Smooth muscle cell of the pulmonary artery (primary cell): ENCODE data around the gene CD274. TPM values are rescaled to one million over a fixed set of nuclear protein-coding genes. Genes with fewer than 3 reads are reported as not detected.

Experiments used
- total RNA-seq: library from RNA; depleted of rRNA; stranded (reverse); fragments of >200 nt; gene quantifications from 2 replicates; pipeline ENCODE4 v1.2.3, GENCODE V29; 2014

Gene CD274
- total RNA-seq: 4.8 and 8.8 TPM in 2 replicates

DNA sequence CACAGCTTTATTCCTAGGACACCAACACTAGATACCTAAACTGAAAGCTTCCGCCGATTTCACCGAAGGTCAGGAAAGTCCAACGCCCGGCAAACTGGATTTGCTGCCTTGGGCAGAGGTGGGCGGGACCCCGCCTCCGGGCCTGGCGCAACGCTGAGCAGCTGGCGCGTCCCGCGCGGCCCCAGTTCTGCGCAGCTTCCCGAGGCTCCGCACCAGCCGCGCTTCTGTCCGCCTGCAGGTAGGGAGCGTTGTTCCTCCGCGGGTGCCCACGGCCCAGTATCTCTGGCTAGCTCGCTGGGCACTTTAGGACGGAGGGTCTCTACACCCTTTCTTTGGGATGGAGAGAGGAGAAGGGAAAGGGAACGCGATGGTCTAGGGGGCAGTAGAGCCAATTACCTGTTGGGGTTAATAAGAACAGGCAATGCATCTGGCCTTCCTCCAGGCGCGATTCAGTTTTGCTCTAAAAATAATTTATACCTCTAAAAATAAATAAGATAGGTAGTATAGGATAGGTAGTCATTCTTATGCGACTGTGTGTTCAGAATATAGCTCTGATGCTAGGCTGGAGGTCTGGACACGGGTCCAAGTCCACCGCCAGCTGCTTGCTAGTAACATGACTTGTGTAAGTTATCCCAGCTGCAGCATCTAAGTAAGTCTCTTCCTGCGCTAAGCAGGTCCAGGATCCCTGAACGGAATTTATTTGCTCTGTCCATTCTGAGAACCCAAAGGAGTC, at the start of gene CD274:
Gene CD274, plus strand, starts transcription at position 184 of the 733 bp plus-strand sequence. CDS start 5,572 bp downstream, outside the sequence.

DNA sequence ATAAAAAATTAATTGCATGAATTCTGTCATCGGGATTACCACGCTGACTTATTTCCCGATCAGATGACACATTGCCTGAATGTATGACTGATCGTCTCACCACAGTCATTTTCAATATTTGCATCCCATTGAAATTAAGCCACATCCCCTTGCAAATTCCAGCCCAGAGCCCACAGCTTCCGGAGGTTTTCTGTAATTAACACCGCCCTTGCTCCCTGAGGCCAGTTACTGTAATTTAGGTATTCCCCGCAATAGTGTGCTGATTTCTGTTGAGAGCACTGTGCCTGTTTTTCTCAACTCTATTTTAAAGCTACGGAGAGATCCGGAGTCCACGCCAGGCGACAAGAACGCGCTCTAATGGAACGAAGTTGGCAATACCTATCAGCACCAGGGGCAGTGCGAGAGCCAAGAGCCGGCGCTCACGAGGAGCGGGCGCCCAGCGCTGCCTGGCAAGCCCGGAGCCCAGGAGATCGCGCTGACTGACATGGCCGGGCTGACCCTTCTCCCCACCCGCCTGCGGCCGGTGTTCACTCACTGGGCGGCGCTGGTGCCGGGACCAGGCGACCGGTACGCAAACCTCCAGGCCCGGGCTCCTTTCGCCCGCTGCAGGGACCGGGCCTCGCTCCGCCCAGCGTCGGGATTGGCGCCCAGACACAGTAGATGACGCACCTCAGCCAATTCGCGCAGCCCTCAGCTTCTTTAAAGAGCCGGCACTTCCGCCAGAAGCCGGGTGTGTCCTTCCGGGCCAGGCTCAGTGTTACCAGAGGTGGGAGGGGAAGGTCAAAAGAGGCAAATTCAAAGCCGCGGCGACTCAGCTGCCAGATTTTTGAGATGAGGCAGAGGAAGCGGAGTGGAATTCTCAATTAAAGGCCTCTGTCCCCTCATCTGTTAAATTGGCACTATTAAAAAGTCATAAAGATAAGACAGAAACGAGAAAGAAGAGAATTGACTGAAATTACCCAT, 12.8 kb upstream of the CD274 start, which contains the start of gene PLGRKT:
Gene PLGRKT, minus strand, starts transcription at position 672 of the 963 bp plus-strand sequence. CDS start 5,948 bp downstream, outside the sequence.

DNA sequence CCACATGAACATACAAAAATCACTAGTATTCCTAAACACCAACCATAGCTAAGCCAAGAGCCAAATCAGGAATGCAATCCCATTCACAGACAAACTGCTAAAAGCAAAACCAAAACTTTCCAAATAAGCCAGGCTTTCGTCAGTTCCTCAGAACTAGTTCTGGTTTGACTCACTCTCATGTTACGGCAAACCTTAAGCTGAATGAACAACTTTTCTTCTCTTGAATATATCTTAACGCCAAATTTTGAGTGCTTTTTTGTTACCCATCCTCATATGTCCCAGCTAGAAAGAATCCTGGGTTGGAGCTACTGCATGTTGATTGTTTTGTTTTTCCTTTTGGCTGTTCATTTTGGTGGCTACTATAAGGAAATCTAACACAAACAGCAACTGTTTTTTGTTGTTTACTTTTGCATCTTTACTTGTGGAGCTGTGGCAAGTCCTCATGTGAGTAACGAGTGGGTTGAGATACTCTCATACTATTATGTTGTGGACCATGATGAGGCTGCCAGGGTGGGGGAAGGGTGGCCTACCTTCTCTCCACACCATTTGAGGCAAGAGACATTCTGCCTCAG, 60.1 kb downstream of the CD274 start, which contains the start of gene PDCD1LG2:
Gene PDCD1LG2, plus strand, starts transcription at position 172 of the 572 bp plus-strand sequence. CDS start 12,016 bp downstream, outside the sequence.

Other genes with a start within 250 kb of the CD274 start
- gene INSL4, start 219.1 kb upstream of the CD274 start, total RNA-seq: not detected in 2 replicates
- not detected in 2 replicates for gene RLN2, start 145.8 kb upstream of the CD274 start, total RNA-seq
- gene RLN1, start 110.7 kb upstream of the CD274 start, total RNA-seq: 0.07 TPM in 1 of 2 replicates, not detected in the other
- 8.3 and 9.5 TPM in 2 replicates for gene PLGRKT, start 12.6 kb upstream of the CD274 start, total RNA-seq
- gene PDCD1LG2, start 60.0 kb downstream of the CD274 start, total RNA-seq: 9.1 and 22.8 TPM in 2 replicates
- gene RIC1, start 178.6 kb downstream of the CD274 start, total RNA-seq: 40.3 and 46.9 TPM in 2 replicates